ENCODE data around the gene GJB3.
"Not testable (repeated sequence)": the region's sequence is repeated elsewhere in the genome, so short reads cannot be mapped to it uniquely, and the experiment has no call there.

Gene GJB3

GRCh38 chr1:34785231-34785874 is 4.3 kb downstream of the GJB3 start:
- in situ Hi-C loops (cut with MboI; ENCODE audit: low sequenced_read_pairs) = no loop called here

GRCh38 chr1:34785875-34786470 is 5.0 kb downstream of the GJB3 start:
- in situ Hi-C loops (cut with MboI; ENCODE audit: low sequenced_read_pairs) = no loop called here

DNA sequence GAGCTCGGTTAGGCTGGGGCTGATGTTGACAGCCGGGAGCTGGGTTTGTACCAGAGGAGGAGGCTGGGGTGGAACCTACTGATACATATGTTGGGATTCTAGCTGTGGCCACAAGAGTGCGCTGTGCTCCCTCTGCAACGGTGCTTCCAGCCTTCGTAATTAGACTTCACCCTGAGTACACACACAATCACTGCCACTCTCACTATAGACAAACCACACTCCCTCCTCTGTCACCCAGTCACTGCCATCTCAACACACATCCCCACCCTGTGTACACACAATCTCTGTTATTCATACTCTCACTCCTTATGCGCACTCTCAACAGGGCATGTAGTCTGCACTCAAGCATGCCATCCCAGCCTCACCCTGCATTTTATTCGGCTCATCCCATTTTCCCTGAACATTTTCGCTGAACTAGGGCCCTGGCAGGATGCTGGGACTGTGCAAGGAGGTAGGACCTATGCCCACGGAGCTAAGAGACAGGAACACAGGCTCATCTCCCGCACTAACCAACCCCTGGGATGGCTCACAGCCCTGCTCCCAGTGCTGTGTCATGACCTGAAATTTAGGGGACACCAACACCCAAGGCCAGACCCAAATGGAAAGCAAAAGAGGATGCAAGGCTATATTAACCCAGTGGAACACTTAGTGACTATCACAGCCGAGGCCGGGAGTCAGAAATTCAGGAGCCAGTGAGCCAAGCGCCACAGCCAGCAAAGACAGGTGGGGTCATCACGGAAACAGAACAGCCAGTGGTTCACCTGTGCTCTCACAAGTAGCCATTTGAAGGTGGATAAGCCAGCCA is 5.7 kb downstream of the GJB3 start:
- in situ Hi-C loops (cut with MboI; ENCODE audit: low sequenced_read_pairs) = no loop called here

- in situ Hi-C loops (cut with MboI; ENCODE audit: low sequenced_read_pairs) = no loop called here
Observed at GRCh38 chr1:34787461-34788420, 6.7 kb downstream of the GJB3 start.

GRCh38 chr1:34790985-34791384 is 10.0 kb downstream of the GJB3 start:
- in situ Hi-C loops (cut with MboI; ENCODE audit: low sequenced_read_pairs) = no loop called here

DNA sequence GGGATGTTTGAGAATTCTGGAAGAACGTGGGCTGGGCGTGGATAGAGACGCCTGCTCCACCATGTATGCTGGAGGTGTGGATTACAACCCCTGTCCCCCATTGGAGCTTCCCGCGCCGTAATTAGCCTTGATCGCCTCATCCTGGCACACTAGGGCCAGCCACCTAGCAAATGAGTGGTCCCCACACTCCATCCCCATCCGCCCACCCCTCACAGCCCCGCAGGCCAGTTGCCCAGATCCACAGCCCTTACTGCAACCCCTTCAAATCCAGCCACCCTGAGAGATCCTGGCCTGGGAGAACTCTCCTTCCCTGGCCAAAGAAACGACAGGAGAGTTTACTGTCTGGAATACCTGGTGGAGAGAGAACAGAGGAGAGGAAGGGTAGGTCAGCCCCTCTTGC is 11.4 kb downstream of the GJB3 start:
- in situ Hi-C loops (cut with MboI; ENCODE audit: low sequenced_read_pairs) = no loop called here

DNA sequence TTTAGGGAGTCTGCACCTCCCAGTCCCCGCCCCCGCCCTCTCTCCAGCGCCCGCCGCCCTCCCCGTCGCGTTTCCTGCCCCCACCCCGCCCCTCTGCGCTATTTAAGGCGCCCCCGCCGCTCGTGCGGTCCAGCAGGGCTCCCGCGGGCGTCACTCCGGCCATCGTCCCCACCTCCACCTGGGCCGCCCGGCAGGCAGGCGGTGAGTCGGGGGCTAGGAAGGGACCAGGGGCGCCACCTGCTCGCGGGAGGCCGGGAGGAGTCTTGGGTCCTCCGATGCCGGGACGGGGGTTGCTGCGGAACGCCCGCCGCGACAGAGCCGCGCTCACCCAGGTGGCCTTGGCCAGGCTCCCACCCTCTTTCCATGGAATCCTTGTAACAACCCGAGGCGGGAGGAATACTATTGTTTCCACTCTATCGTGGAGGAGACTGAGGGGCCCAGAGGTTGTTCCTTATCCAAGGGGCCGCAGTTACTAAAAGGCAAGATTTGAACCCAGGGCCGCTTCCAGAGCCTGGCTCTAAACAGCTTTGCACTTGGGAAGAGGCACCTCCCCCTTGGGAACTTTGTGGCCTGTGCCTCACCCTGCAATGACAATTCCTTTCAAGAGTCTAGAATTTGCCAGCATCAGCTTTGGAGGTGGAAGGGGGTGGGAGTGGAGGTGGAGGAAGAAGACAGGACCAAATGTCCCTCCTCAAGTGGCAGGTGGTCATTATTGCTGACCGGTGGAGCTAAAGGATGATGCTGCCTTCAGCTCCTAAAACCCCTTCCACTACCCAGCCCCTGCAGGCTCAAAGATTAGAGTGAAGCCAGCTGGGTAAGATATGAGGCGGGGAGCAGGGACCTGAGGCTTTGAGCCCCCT is 12.1 kb downstream of the GJB3 start, which contains the start of gene GJA4:
TSS of gene GJA4 (plus strand) at position 132 of the 860 bp plus-strand sequence. CDS start 1,215 bp downstream, outside the sequence.
- in situ Hi-C loops (cut with MboI; ENCODE audit: low sequenced_read_pairs) = no loop called here

DNA sequence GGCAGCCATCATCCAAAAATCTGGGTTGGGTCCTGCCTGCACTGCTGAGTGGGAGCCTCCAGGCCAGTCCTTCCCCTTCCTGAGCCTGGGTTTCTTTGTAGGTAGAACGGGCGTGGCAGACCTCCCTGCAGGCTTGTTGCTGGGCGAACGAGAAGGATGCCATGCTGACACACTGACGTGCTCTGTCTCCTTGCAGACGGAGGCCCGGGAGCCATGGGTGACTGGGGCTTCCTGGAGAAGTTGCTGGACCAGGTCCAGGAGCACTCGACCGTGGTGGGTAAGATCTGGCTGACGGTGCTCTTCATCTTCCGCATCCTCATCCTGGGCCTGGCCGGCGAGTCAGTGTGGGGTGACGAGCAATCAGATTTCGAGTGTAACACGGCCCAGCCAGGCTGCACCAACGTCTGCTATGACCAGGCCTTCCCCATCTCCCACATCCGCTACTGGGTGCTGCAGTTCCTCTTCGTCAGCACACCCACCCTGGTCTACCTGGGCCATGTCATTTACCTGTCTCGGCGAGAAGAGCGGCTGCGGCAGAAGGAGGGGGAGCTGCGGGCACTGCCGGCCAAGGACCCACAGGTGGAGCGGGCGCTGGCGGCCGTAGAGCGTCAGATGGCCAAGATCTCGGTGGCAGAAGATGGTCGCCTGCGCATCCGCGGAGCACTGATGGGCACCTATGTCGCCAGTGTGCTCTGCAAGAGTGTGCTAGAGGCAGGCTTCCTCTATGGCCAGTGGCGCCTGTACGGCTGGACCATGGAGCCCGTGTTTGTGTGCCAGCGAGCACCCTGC is 13.2 kb downstream of the GJB3 start:
- in situ Hi-C loops (cut with MboI; ENCODE audit: low sequenced_read_pairs) = no loop called here

DNA sequence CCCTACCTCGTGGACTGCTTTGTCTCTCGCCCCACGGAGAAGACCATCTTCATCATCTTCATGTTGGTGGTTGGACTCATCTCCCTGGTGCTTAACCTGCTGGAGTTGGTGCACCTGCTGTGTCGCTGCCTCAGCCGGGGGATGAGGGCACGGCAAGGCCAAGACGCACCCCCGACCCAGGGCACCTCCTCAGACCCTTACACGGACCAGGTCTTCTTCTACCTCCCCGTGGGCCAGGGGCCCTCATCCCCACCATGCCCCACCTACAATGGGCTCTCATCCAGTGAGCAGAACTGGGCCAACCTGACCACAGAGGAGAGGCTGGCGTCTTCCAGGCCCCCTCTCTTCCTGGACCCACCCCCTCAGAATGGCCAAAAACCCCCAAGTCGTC is 13.8 kb downstream of the GJB3 start:
- in situ Hi-C loops (cut with MboI; ENCODE audit: low sequenced_read_pairs) = no loop called here

GRCh38 chr1:34795916-34796315 is 14.9 kb downstream of the GJB3 start:
- in situ Hi-C loops (cut with MboI; ENCODE audit: low sequenced_read_pairs) = no loop called here

GRCh38 chr1:34796990-34797389 is 16.0 kb downstream of the GJB3 start:
- in situ Hi-C loops (cut with MboI; ENCODE audit: low sequenced_read_pairs) = no loop called here

DNA sequence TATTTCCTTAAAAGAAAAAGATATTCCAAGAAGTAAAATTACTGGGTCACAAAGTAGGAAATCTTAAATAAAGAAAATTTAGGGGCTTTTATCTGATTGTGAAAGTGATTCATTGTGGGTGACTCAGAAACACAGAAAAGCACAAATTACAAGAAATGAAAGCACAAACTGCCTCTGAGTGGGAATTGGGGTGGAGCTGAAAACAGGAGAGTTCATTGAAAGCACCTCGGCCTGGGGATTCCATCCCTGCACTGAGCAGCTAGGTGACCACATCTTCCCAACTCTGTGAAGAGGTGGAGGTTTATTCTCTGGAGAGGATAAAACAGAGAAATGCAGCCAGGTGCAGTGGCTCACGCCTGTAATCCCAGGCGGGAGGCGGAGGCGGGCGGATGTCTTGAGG is 19.2 kb downstream of the GJB3 start:
- in situ Hi-C loops (cut with MboI; ENCODE audit: low sequenced_read_pairs) = no loop called here

DNA sequence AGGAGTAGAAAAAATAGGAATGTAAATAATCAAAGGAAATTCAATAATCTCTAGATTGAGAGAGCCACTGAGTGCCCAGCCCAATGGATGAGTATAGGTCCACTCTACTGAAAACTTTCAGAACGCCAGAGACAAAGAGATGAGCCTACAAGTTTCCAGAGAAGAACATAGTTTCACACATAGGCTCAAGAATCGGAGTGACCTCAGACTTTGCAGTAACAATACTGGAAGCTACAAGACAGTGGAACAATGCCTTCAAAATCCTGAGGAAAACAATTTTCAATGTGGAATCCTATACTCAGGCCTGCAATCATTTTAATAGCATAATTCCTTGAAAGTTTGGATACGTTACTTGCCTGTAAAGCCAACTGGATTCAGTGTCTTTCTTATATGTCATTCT is 22.8 kb downstream of the GJB3 start:
- in situ Hi-C loops (cut with MboI; ENCODE audit: low sequenced_read_pairs) = no loop called here

DNA sequence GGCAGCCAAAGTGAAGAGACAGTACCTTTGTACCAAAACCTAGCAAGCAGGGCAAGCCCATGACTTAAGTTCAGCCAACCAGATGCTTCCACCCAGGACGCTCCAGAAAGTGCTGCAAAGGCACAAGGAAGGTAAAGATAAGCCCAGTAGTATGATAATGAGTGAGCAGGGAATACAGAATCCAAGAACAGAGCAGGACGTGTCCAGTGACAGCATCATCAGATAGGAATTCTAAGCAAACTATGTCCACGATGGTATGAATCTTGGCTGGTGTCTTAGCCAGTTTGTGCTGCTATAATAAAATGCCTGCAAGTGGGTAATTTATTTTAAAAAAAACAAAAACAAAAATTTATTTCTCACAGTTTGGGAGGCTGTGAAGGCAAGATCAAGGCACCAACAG is 25.4 kb downstream of the GJB3 start:
- in situ Hi-C loops (cut with MboI; ENCODE audit: low sequenced_read_pairs) = no loop called here

DNA sequence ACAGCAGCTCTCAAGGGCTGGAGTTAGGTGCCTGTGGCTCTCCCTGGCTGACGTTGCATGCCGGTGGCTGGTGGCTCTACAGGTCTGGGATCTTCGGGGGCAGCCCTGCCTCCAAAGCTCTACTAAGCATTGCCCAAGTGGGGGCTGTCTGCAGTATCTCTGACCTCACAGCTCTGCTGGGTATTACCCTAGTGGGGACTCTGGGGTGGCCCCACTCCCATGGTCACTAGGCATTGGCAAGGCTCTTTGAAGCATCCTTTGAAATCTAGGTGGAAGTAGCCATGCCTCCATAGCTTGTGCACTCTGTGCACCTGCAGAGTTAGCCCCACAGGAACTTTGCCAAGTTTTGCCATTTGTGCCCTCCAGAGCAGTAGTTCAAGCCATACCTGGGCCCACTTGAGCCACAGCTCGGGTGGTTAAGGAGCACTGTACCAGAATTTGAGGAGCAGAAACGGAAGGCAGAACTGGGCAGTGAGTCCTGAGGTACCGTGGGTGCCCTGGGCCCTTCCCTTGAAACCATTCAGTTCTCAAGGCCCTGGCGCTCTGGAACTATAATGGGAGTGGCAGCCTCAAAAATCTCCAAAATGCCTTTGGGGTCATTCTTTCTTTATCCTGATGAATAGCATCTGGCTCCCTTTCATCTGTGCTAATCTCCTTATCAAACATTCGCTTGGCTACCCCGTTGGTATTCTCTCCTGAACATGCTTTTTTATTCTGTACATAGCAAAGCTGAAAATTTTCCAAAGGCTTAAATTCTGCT is 27.2 kb downstream of the GJB3 start:
- in situ Hi-C loops (cut with MboI; ENCODE audit: low sequenced_read_pairs) = no loop called here

DNA sequence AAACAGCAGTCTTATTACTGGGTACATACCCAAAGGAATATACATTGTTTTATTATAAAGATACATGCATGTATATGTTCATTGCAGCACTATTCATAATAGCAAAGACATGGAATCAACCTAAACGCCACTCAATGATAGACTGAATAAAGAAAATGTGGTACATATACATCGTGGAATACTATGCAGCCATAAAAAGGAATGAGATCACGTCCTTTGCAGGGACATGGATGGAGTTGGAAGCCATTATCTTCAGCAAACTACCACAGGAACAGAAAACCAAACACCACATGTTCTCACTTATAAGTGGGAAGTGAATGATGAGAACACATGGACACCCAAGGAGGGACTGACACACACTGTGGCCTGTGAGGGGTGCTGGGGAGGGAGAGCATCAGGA is 29.8 kb downstream of the GJB3 start:
- in situ Hi-C loops (cut with MboI; ENCODE audit: low sequenced_read_pairs) = not testable (repeated sequence)

DNA sequence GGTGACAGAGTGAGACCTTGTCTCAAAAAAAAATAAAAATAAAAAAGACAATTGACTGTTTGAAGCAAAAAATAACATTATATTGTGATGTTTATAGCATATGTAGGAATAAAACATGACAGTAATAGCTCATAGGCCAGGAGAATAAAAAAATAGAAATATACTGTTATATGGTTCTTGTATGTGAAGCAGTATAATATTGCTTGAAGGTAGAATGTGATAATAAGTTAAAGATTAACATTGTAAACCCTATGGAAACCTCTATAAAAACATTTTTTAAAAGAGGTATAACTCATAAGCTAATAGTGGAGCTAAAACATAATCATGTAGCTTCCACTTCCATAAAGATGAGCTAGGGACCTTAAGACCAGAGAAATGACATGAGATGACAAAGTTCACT is 35.3 kb downstream of the GJB3 start:
- in situ Hi-C loops (cut with MboI; ENCODE audit: low sequenced_read_pairs) = no loop called here

GRCh38 chr1:34816778-34817177 is 35.8 kb downstream of the GJB3 start:
- in situ Hi-C loops (cut with MboI; ENCODE audit: low sequenced_read_pairs) = no loop called here
